ENCODE data around the gene PAIP2B.

DNA sequence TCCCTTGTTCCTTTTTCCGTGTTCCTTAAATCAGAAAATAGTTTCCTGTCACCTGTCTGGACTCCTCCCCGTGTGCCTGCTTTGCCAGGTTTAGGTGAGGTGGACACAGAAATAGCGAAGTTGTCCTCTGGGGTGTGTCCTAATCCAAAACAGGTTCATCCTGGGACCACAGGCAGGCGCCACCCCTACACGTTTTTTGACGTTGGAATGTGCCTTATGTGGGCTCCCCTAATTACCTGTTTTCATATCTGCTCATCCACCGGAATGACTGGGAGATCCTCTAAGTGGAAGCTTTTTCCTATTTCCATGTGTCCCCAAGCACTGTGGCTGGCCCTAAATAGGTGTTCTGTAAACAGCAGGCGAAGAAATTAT is 49.0 kb upstream of the PAIP2B start:
- TF ChIP-seq CTCF (IDR thresholded peaks at IDR 0.05) (no peak), POLR2A (IDR thresholded peaks at IDR 0.05) (no peak)
